RWPE2 (cell line): ENCODE data around the gene TPM4.
"Not testable (repeated sequence)": the region's sequence is repeated elsewhere in the genome, so short reads cannot be mapped to it uniquely, and the experiment has no call there.

Experiments used
- ATAC-seq: fragments of 200-7000 bp; cut with Tn5 transposase; 3 replicates; pipeline ENCODE4 v1.9.1; 2021; ENCODE audit warnings: low read depth
- DNase-seq: peaks from one replicate; pipeline ENCODE4 v3.0.0-alpha.2; 2020; ENCODE audit warnings: low spot score
- H3K27ac ChIP-seq: fragments of 450-650 bp; 2 replicates; pipeline ENCODE4 v1.5.1; 2017; ENCODE audit warnings: mild to moderate bottlenecking; ENCODE audit not compliant: poor library complexity, severe bottlenecking
- H3K27me3 ChIP-seq: fragments of 250-450 bp; sonication (Bioruptor Pico); 2 replicates; pipeline ENCODE4 v1.5.1; 2021; ENCODE audit warnings: mild to moderate bottlenecking, moderate library complexity; ENCODE audit not compliant: insufficient read depth, poor library complexity, severe bottlenecking
- H3K36me3 ChIP-seq: fragments of 250-450 bp; sonication (Bioruptor Pico); 2 replicates; pipeline ENCODE4 v1.5.1; 2020; ENCODE audit warnings: low read depth, mild to moderate bottlenecking, moderate library complexity
- H3K4me1 ChIP-seq: fragments of 250-450 bp; sonication (Bioruptor Pico); 2 replicates; pipeline ENCODE4 v1.5.1; 2021; ENCODE audit warnings: mild to moderate bottlenecking, moderate library complexity; ENCODE audit not compliant: insufficient read depth, poor library complexity, severe bottlenecking
- H3K4me3 ChIP-seq: fragments of 250-450 bp; sonication (Bioruptor Pico); 2 replicates; pipeline ENCODE4 v1.5.1; 2021; ENCODE audit warnings: mild to moderate bottlenecking, moderate library complexity; ENCODE audit not compliant: severe bottlenecking
- H3K9me3 ChIP-seq: fragments of 250-450 bp; sonication (Bioruptor Pico); 2 replicates; pipeline ENCODE4 v1.5.1; 2021; ENCODE audit warnings: mild to moderate bottlenecking, moderate library complexity; ENCODE audit not compliant: severe bottlenecking
- TF ChIP-seq, protein P1 (sequence below): fragments of 450-650 bp; IDR thresholded peaks from one replicate; pipeline ENCODE4 v1.5.1; 2017; ENCODE audit warnings: mild to moderate bottlenecking, moderate library complexity; ENCODE audit not compliant: poor library complexity, severe bottlenecking

Gene TPM4

DNA sequence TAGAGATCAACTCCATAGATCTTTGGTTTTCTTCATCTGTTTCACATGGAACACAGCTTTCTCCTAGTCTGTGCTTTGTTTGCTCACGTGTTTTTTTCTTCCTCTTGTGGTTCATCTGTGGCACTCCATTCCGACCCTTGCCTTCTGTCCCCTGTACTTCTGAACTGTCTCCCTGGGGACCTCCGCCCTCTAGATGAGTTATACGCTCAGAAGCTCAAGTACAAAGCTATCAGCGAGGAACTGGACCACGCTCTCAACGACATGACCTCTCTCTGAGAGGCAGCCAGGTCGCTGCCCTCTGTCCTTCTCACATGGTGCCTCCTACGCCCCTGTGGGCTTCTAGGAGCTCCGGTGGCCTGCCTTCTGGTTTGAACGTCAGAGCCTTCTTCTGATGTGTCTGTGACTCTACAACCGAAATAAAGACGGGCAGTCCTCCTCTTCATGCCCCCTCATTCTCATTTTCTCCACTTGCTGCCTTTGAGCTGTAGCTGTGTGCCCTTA is 18.8 kb downstream of the TPM4 start:
- no peak for DNase-seq
- peaks cover 100% of the 10 kb centered on the region for H3K36me3 ChIP-seq
- H3K4me1 ChIP-seq = no peaks in the 10 kb centered on the region
- no peak for ATAC-seq
- TF ChIP-seq, protein P1, sequence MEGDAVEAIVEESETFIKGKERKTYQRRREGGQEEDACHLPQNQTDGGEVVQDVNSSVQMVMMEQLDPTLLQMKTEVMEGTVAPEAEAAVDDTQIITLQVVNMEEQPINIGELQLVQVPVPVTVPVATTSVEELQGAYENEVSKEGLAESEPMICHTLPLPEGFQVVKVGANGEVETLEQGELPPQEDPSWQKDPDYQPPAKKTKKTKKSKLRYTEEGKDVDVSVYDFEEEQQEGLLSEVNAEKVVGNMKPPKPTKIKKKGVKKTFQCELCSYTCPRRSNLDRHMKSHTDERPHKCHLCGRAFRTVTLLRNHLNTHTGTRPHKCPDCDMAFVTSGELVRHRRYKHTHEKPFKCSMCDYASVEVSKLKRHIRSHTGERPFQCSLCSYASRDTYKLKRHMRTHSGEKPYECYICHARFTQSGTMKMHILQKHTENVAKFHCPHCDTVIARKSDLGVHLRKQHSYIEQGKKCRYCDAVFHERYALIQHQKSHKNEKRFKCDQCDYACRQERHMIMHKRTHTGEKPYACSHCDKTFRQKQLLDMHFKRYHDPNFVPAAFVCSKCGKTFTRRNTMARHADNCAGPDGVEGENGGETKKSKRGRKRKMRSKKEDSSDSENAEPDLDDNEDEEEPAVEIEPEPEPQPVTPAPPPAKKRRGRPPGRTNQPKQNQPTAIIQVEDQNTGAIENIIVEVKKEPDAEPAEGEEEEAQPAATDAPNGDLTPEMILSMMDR = no peak
- no peak overlapping the region for H3K27ac ChIP-seq
- no peaks in the 10 kb centered on the region for H3K9me3 ChIP-seq
- H3K4me3 ChIP-seq = no peak overlapping the region
- no peaks in the 10 kb centered on the region for H3K27me3 ChIP-seq

DNA sequence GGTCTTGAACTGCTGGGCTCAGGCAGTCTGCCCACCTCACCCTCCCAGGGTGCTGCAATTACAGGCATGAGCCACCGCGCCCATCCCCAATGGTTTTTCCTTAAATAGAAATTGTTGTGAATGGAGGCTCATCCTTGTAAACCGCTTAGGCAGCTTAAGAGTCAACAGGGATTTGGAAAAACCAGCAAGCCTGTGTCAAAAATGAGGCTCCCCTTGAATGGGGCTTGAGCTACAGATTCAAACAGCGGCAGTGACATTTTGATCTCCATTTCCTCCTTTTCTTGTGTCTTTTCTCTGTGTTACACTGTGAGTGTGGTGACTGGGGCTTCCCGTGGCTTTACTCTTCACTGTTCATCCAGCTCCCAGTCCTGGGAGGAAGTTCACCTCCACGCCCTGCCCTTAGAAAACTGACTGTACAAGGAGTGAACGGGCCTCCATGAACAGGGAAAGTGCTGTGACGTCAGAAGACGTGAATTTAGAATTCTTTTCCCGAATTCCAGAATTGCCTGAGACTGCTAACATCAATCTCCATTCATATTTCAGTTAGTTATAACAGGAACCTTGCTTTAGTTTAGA is 20.1 kb downstream of the TPM4 start:
- Histone ChIP-seq H3K27me3 (no peaks in the 10 kb centered on the region), H3K27ac (no peak overlapping the region), H3K4me1 (no peaks in the 10 kb centered on the region), H3K9me3 (no peaks in the 10 kb centered on the region), H3K36me3 (peaks cover 100% of the 10 kb centered on the region), H3K4me3 (no peak overlapping the region)
- 0 out of 3 replicates have a peak, but pooled peaks have one; percentile 11 for ATAC-seq
- DNase-seq = no peak
- TF ChIP-seq, protein P1 = no peak

DNA sequence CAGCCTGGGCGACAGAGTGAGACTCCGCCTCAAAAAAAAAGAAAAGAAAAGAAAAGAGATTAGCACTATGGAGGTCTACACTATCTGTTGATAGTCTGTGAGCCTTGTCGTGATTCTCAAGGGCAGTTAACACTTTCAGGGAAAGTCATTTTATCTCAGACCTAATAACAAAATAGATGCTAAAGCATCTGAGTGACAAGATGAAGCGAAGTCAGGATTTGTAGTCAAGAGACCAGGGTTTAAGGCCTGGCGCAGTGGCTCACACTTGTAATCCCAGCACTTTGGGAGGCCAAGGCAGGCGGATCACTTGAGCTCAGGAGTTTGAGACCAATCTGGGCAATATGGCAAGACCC is 22.1 kb downstream of the TPM4 start:
- Histone ChIP-seq H3K36me3 (peaks cover 100% of the 10 kb centered on the region), H3K9me3 (no peaks in the 10 kb centered on the region), H3K4me3 (no peak overlapping the region)

DNA sequence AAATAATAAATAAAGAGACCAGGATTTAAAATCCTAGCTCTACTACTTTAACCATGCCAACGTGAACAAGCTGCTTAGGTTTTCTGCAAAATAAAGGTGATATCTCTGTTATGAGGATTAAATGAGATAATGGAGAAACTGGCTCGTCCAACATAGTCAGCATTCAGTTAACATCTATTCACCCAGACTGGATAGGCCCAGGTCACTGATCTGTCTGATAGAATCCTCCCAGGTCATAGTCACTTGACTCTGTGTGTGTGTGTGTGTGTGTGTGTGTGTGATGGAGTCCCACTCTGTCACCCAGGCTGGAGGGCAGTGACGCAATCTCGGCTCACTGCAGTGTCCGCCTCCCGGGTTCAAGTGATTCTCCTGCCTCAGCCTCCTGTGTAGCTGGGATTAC is 22.5 kb downstream of the TPM4 start:
- DNase-seq (no peak), ATAC-seq (no peak)
- no peak overlapping the region for H3K4me3 ChIP-seq
- H3K27me3 ChIP-seq = no peaks in the 10 kb centered on the region
- H3K9me3 ChIP-seq = no peaks in the 10 kb centered on the region
- H3K27ac ChIP-seq = no peak overlapping the region
- H3K4me1 ChIP-seq = no peaks in the 10 kb centered on the region
- TF ChIP-seq, protein P1 = no peak
- peaks cover 98% of the 10 kb centered on the region for H3K36me3 ChIP-seq

More for the DNA sequence above, 22.1 kb downstream of the TPM4 start:
- Histone ChIP-seq H3K27ac (no peak overlapping the region), H3K4me1 (no peaks in the 10 kb centered on the region), H3K27me3 (no peaks in the 10 kb centered on the region)
- TF ChIP-seq, protein P1 = no peak
- DNase-seq = no peak
- no peak for ATAC-seq

DNA sequence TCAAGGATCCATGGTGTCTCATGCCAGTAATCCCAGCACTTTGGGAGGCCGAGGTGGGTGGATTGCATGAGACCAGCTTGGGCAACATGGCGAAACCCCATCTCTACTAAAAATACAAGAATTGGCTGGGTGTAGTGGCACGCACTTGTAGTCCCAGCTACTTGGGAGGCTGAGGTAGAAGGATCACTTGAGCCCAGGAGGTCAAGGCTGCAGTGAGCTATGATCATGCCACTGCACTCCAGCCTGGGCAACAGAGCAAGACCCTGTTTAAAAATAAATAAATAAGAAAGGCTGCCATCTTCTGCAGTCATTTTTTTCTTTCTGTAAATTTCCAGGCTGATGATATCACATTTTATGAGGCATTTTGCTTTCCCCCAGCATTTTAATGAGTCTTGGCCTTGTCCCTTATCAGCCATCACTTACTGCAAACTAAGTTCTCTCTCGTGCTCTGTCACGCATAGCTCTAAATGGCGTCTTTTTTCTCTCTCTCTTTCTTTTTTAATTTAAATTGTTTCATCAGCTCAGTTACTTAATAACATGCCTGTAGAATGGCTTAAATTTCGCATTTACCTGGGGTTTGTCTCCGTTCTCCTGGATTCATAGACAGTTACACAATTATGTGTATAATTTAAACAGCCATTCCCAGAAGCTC is 23.1 kb downstream of the TPM4 start:
- H3K4me1 ChIP-seq, DNase-seq, H3K27me3 ChIP-seq, H3K27ac ChIP-seq, H3K4me3 ChIP-seq, ATAC-seq, H3K9me3 ChIP-seq: not testable (repeated sequence)
- peaks cover 92% of the 10 kb centered on the region for H3K36me3 ChIP-seq
